Heart left ventricle (tissue), 16 donors: ENCODE data around the gene PARS2. TPM values are rescaled to one million over a fixed set of nuclear protein-coding genes. Genes with fewer than 3 reads are reported as not detected.
A peak's percentile ranks its signal among the peaks of the same experiment; 100 is the strongest.
"Not testable (repeated sequence)": the region's sequence is repeated elsewhere in the genome, so short reads cannot be mapped to it uniquely, and the experiment has no call there.

Source experiments
- ATAC-seq, 4 donors: fragments of 200-7000 bp; cut with Tn5 transposase; one replicate each; pipeline ENCODE4 v1.9.1; 2020 to 2022; ENCODE audit warnings: moderate library complexity in 4 of 4, mild to moderate bottlenecking in 3 of 4, moderate number of reproducible peaks in 1 of 4
- DNase-seq, 5 donors: peaks; one replicate each; pipeline ENCODE4 v3.0.0-alpha.2; 2020
- H3K27ac ChIP-seq, 12 donors: fragments of 200-600 bp; sonication (generic) in 4 of 12; one replicate each; pipeline versions ENCODE4 v1.5.0 to v1.8.0; 2016 to 2022; ENCODE audit warnings: mild to moderate bottlenecking in 2 of 12
- H3K27me3 ChIP-seq, 9 donors: fragments of 200-600 bp; sonication (generic) in 2 of 9; one replicate each; pipeline versions ENCODE4 v1.5.1 to v1.8.0; 2016 to 2022; ENCODE audit warnings: mild to moderate bottlenecking in 3 of 9
- H3K36me3 ChIP-seq, 9 donors: fragments of 200-600 bp; sonication (generic) in 2 of 9; one replicate each; pipeline versions ENCODE4 v1.5.0 to v1.8.0; 2018 to 2022; ENCODE audit warnings: mild to moderate bottlenecking in 2 of 9
- H3K4me1 ChIP-seq, 12 donors: fragments of 200-600 bp; sonication (generic) in 4 of 12; one replicate each; pipeline versions ENCODE4 v1.5.0 to v1.8.0; 2016 to 2022; ENCODE audit warnings: mild to moderate bottlenecking in 3 of 12
- H3K4me3 ChIP-seq, 12 donors: fragments of 200-600 bp; sonication (generic) in 4 of 12; one replicate each; pipeline versions ENCODE4 v1.5.0 to v1.8.0; 2017 to 2022; ENCODE audit warnings: mild to moderate bottlenecking in 9 of 12, moderate library complexity in 4 of 12
- H3K9me3 ChIP-seq, 12 donors: fragments of 200-600 bp; sonication (generic) in 4 of 12; one replicate each; pipeline versions ENCODE4 v1.5.0 to v1.8.0; 2016 to 2022; ENCODE audit warnings: mild to moderate bottlenecking in 1 of 12
- POLR2A ChIP-seq, 2 donors: fragments of 450-650 bp; IDR thresholded peaks; one replicate each; pipeline ENCODE4 v1.6.1; 2017; ENCODE audit warnings: antibody characterized with exemption in 2 of 2, mild to moderate bottlenecking in 2 of 2, moderate library complexity in 2 of 2
- WGBS, 4 donors: extraction: QIAGEN DNeasy Blood & Tissue Kit in 2 of 4; methylation state at CpG; one replicate each; pipeline versions ENCODE4 v1.1.5 to v1.1.7; 2013 to 2018; 5-methylcytosine and 5-hydroxymethylcytosine counted together
- intact Hi-C, 10 donors: fragments of 100-400 bp; cut with DNase I; formaldehyde crosslinking; loops; one replicate each; pipeline versions ENCODE4 v1.11.1 to v1.14.2; 2022
- polyA plus RNA-seq, 2 donors: library from polyadenylated mRNA; stranded (reverse); fragments of 200-250 nt; gene quantifications; one replicate each; pipeline ENCODE4 v1.2.3, GENCODE V29; 2013
- total RNA-seq, 9 donors: library from RNA; depleted of rRNA in 2 of 9; stranded (reverse); fragments of >200 nt in 2 of 9; fragmentation: NEBNext Ultra II Directional in 3 of 9; extraction: Animal tissue kit (Norgen Biotek cat#: 25700) in 3 of 9; gene quantifications; one replicate each; pipeline versions ENCODE4 v1.1.0 to v1.2.4, GENCODE V29; 2016 to 2023
- TF ChIP-seq, protein P1 (sequence below), 12 donors: fragments of 200-600 bp; sonication (generic) in 4 of 12; IDR thresholded peaks; one replicate each; pipeline versions ENCODE4 v1.5.0 to v1.8.0; 2018 to 2022; ENCODE audit warnings: antibody characterized with exemption in 12 of 12, mild to moderate bottlenecking in 5 of 12
- donor health status: ischemic (EF 13 %, LVEDD 7.1; RV severe dilation, severe dysfunction).
- donor health status: healthy with polysubstance abuse.
- donor health status: DM: no; HTN: yes; CAD: no.
- donor health status: DM: no; HTN: no; CAD: no.
- donor health status: ischemic (EF 25% LVEDD 6.9; RV normal size, moderate dysfunction).
- donor health status: ischemic (EF 25% LVEDD 5.7; RV mildly dilated, moderate dysfunction).
- donor health status: healthy.
- donor health status: DM: yes; HTN: yes; CAD: no.
- donor health status: ischemic (EF 35%, LVEDD 5.7; RV mildly dilated, moderate dysfunction).
- donor health status: nonischemic (EF 11% LVEDD 7.7; RV severe dilation, severe dysfunction).
- donor health status: DM: yes; HTN: yes; CAD: no.
- donor health status: PGD.
- donor health status: ischemic (EF 29% LVEDD 5.4; RV normal size, mild dysfunction).
- donor health status: nonischemic (EF 23%, LVEDD 6.1; RV moderate dilation, normal function).

The PARS2 gene
- total and polyA plus RNA-seq, 11 donors: 1.7 to 7.7 (median 4.7) TPM

DNA sequence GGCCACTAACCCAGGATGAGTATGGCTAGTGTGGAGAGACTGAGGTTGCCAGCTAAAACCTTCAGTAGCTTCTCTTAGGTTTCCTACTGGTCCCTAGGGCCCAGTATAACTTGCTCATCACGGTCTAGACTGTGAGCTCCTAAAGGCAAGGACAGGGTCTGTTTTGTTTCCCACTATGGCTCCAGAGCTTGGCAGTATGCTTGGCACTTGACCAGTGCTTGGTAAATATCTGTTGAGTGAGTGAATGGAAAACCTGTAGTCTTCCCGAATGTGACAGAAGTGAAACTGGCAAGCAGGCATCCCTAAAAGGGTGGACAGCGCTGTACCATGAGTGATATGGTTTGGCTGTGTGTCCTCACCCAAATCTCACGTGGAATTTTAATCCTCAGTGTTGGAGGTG lies 13.1 kb upstream of the PARS2 start:
- 31 to 55% (median 48%) methylated on average over 4 of the region's 4 CpGs for WGBS, 4 donors
- Histone ChIP-seq H3K27me3 (peaks cover 0 to 37% (median 7%) of the 10 kb centered on the region in 9 donors), H3K27ac (peak overlapping the region in 3 of 12 donors; percentile 13 to 70 (median 66)), H3K36me3 (no peaks in the 10 kb centered on the region), H3K9me3 (no peaks in the 10 kb centered on the region), H3K4me1 (peaks cover 0 to 20% (median 0%) of the 10 kb centered on the region in 12 donors), H3K4me3 (no peak overlapping the region)
- TF ChIP-seq, protein P1, sequence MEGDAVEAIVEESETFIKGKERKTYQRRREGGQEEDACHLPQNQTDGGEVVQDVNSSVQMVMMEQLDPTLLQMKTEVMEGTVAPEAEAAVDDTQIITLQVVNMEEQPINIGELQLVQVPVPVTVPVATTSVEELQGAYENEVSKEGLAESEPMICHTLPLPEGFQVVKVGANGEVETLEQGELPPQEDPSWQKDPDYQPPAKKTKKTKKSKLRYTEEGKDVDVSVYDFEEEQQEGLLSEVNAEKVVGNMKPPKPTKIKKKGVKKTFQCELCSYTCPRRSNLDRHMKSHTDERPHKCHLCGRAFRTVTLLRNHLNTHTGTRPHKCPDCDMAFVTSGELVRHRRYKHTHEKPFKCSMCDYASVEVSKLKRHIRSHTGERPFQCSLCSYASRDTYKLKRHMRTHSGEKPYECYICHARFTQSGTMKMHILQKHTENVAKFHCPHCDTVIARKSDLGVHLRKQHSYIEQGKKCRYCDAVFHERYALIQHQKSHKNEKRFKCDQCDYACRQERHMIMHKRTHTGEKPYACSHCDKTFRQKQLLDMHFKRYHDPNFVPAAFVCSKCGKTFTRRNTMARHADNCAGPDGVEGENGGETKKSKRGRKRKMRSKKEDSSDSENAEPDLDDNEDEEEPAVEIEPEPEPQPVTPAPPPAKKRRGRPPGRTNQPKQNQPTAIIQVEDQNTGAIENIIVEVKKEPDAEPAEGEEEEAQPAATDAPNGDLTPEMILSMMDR (IDR thresholded peaks at IDR 0.05): no peak
- TF ChIP-seq POLR2A (IDR thresholded peaks at IDR 0.05): no peak
- DNase-seq (peak in 1 of 5 donors; percentile 41), ATAC-seq (peak; percentile 57 to 87 (median 65))
- intact Hi-C loops: no loop called here

DNA sequence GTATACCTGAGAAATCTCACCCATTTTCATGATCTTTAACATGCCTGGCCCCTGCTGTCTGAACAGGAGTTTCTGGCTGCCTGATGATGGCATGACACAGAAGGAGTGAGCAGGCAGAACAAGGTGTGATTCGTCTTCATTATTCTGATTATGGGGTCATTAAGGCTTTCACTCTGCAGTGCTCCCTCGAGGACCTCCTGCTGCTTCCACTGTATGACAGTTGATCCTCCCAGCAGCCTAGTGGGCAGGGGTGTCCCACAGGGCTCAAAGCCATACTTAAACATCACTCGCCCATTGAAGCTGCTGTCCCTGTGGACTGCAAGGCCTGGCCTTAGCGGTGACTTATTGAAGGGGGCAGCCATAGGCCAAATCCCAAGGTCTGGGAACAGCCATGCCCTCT lies 12.7 kb upstream of the PARS2 start:
- TF ChIP-seq POLR2A (IDR thresholded peaks at IDR 0.05): no peak
- TF ChIP-seq, protein P1 (IDR thresholded peaks at IDR 0.05): no peak
- intact Hi-C loops: no loop called here
- no peak for ATAC-seq
- DNase-seq: no peak
- peaks cover 0 to 33% (median 7%) of the 10 kb centered on the region in 9 donors for H3K27me3 ChIP-seq
- peak overlapping the region in 3 of 12 donors; percentile 13 to 70 (median 66) for H3K27ac ChIP-seq
- H3K36me3 ChIP-seq: no peaks in the 10 kb centered on the region
- H3K4me3 ChIP-seq: no peak overlapping the region
- no peaks in the 10 kb centered on the region for H3K9me3 ChIP-seq
- peaks cover 0 to 20% (median 0%) of the 10 kb centered on the region in 12 donors for H3K4me1 ChIP-seq
- 71 to 78% (median 76%) methylated on average over 3 to 4 of the region's 4 CpGs for WGBS, 4 donors

DNA sequence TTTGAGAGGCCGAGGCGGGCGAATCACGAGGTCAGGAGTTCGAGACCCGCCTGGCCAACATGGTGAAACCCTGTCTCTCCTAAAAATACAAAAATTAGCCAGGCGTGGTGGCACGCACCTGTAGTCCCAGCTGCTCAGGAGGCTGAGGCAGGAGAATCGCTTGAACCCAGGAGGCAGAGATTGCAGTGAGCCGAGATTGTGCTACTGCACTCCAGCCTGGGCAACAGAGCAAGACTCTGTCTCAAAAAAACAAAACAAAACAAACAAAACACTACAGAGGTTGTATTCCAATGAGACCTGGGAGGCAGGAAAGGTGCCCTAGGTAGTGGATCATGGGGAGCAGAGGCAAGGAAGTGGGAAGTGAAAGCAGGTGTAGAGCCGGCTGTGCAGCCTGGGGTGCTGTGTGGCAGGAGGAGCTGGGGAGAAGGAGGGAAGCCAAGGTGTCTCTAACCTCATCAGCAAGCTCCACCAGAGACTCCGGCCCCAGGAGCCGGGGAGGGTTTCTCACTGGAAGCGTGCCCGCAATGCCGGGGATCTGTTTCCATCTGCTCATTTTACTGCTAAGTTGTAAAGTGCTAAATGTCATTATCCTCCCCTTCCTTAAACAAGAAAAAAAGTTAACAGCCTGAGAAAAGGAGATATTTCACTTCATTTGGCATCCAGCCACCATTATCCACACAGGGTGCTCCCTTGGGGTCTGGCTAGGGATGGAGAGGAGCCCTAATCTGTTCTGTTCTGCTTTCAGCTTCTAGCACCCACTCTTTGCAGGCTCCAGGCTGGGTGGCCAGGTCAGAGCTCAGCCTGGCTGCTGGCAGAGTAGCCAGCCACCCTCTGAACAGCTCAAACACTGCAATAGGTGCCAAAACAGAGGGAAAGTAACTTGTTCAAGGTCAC lies 11.8 kb upstream of the PARS2 start:
- H3K4me3 ChIP-seq, intact Hi-C loops, DNase-seq, H3K27ac ChIP-seq, H3K36me3 ChIP-seq, H3K9me3 ChIP-seq: not testable (repeated sequence)
- Histone ChIP-seq H3K27me3 (peaks cover 0 to 23% (median under 1%) of the 10 kb centered on the region in 9 donors), H3K4me1 (peaks cover 0 to 14% (median 0%) of the 10 kb centered on the region in 12 donors)
- 74 to 81% (median 77%) methylated on average over 16 of the region's 16 CpGs for WGBS, 4 donors
- peak in 2 of 4 donors; percentile 21 to 31 for ATAC-seq

DNA sequence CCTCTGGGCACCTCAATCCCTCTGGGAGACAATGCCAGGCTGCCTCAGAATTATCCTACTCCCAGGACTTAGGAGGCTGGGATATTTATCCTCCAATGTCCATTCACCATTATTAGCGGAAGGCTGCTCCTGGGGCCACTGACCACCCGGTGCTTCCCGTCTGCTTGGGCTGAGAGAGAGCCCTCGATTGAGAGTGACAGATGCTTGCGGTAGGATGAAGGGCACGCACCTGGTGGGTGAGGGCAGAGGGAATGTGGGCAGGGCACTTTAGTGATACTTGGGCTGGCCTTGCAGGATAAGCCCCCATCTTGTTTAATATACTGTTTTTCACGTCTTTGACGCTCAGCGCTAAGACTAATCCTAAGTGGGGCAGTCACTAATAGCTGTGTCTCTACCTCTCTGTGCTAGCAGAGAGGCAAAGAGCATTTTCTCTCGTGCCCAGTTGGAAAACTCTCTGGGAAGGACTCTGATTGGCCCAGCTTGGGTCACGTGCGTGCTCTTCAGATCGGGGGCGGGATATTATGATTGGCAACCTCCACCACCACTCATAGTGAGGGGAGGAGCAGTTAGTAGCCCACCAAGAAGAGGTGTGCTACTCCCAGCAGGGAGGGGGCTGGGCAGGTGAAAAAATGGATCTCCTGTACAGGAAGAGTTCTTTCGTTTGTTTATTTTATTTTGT lies 10.6 kb upstream of the PARS2 start:
- H3K9me3 ChIP-seq: no peaks in the 10 kb centered on the region
- H3K4me3 ChIP-seq: no peak overlapping the region
- DNase-seq (no peak), ATAC-seq (no peak)
- peaks cover 0 to 13% (median 0%) of the 10 kb centered on the region in 9 donors for H3K27me3 ChIP-seq
- peaks cover 0 to 13% (median 0%) of the 10 kb centered on the region in 12 donors for H3K4me1 ChIP-seq
- no peaks in the 10 kb centered on the region for H3K36me3 ChIP-seq
- intact Hi-C loops: no loop called here
- H3K27ac ChIP-seq: no peak overlapping the region
- 54 to 63% (median 60%) methylated on average over 14 to 15 of the region's 15 CpGs for WGBS, 4 donors
- no peak for TF ChIP-seq POLR2A (IDR thresholded peaks at IDR 0.05)
- TF ChIP-seq, protein P1 (IDR thresholded peaks at IDR 0.05): no peak
